ENCODE data around the gene S100A10. TPM values are rescaled to one million over a fixed set of nuclear protein-coding genes. Genes with fewer than 3 reads are reported as not detected.

S100A10 gene
- polyA plus RNA-seq, 1 donor from 2014 or later: 24.5 TPM

- TF ChIP-seq MXI1 (conservative IDR thresholded peaks at IDR 0.05; ENCODE audit: poor library complexity, severe bottlenecking) (no peak), POLR2AphosphoS5 (IDR thresholded peaks at IDR 0.05) (no peak), SMC3 (conservative IDR thresholded peaks at IDR 0.05; ENCODE audit: poor library complexity) (no peak)
- Histone ChIP-seq H3F3A (ENCODE audit: insufficient read depth, low read length, poor library complexity, severe bottlenecking) (no peaks in the 10 kb centered on the region), H3K4me2 (ENCODE audit: low read length) (no peak overlapping the region), H4K20me1 (ENCODE audit: insufficient read depth) (no peaks in the 10 kb centered on the region), H3K4me3 (ENCODE audit: low read length) (no peak overlapping the region), H3K9me2 (ENCODE audit: insufficient read depth, low read length) (no peaks in the 10 kb centered on the region), H3K27ac (ENCODE audit: low read length) (no peak overlapping the region), H2AFZ (ENCODE audit: low read depth, low read length) (no peak overlapping the region), H3K27me3 (ENCODE audit: insufficient read depth, low read depth, low read length) (no peaks in the 10 kb centered on the region), H3K79me2 (replicated peaks; ENCODE audit: insufficient read depth, low read length) (no peaks in the 10 kb centered on the region), H3K9me3 (ENCODE audit: low read length) (no peaks in the 10 kb centered on the region), H3K36me3 (ENCODE audit: insufficient read depth, low read length) (no peaks in the 10 kb centered on the region), H3K9ac (ENCODE audit: low read length) (no peak overlapping the region)
Measured at GRCh38 chr1:151956957-151957497, 36.6 kb downstream of the S100A10 start.

DNA sequence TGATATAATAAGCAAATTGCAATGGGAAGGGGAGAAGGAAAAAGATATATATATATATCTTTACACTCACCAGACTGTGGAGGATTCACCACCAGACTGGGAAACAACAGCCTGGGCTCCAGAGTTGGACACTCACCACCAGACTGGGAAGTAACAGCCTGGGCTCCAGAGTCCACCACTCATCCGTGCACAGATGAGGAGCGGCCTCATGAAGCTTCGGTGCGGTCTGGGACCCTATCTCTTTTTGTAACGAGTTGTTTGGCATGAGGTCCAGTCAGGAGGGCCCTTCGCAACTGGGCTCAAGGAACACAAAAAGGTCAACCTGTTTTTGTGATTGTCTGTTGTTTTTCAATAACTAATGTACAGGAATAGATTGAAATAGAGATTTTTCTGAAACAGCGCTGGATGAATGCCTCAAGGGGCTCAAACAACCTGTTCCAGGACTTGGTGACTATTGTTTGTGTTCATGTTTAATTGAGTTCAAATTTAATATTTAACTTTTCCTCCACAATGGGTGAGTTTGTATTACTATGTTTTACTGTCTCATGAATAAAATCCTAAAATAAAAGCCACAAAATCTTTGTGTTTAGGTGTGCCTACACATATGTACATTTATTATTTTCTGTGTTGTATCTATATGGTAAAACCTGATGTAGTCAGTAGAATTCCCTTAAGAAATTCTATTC, 40.1 kb downstream of the S100A10 start:
- Histone ChIP-seq H4K20me1 (ENCODE audit: insufficient read depth) (no peaks in the 10 kb centered on the region), H3K27ac (ENCODE audit: low read length) (no peak overlapping the region), H3K4me2 (ENCODE audit: low read length) (no peak overlapping the region), H3F3A (ENCODE audit: insufficient read depth, low read length, poor library complexity, severe bottlenecking) (no peaks in the 10 kb centered on the region), H3K36me3 (ENCODE audit: insufficient read depth, low read length) (no peaks in the 10 kb centered on the region), H2AFZ (ENCODE audit: low read depth, low read length) (no peak overlapping the region), H3K9ac (ENCODE audit: low read length) (no peak overlapping the region), H3K9me3 (ENCODE audit: low read length) (no peaks in the 10 kb centered on the region), H3K9me2 (ENCODE audit: insufficient read depth, low read length) (no peaks in the 10 kb centered on the region), H3K4me3 (ENCODE audit: low read length) (no peak overlapping the region), H3K79me2 (replicated peaks; ENCODE audit: insufficient read depth, low read length) (no peaks in the 10 kb centered on the region), H3K27me3 (ENCODE audit: insufficient read depth, low read depth, low read length) (no peaks in the 10 kb centered on the region)
- no peak for TF ChIP-seq CTCF (IDR thresholded peaks at IDR 0.05; ENCODE audit: poor library complexity, severe bottlenecking)
- no peak for TF ChIP-seq REST (IDR thresholded peaks at IDR 0.05; ENCODE audit: borderline replicate concordance)
- TF ChIP-seq TAF1 (IDR thresholded peaks at IDR 0.05; ENCODE audit: low read depth): no peak
- no peak for TF ChIP-seq MXI1 (conservative IDR thresholded peaks at IDR 0.05; ENCODE audit: poor library complexity, severe bottlenecking)
- TF ChIP-seq POLR2AphosphoS5 (IDR thresholded peaks at IDR 0.05): no peak
- TF ChIP-seq EP300 (conservative IDR thresholded peaks at IDR 0.05; ENCODE audit: poor library complexity, severe bottlenecking): no peak
- no peak for TF ChIP-seq RAD21 (conservative IDR thresholded peaks at IDR 0.05)
- no peak for TF ChIP-seq SMC3 (conservative IDR thresholded peaks at IDR 0.05; ENCODE audit: poor library complexity)
- no peak for TF ChIP-seq EZH2 (IDR thresholded peaks at IDR 0.05; ENCODE audit: borderline replicate concordance, insufficient read depth, low read length, poor library complexity, severe bottlenecking)
